Hippocampal formation (tissue), 2 donors: Measurements from ENCODE around the gene ZNF695.
"Not testable (repeated sequence)": the region's sequence is repeated elsewhere in the genome, so short reads cannot be mapped to it uniquely, and the experiment has no call there.

Experiments
- DNase-seq, 2 donors: peaks; one replicate each; lab custom pipeline; 2025; lab: John Stamatoyannopoulos, UW

The ZNF695 gene

GRCh38 chr1:247007511-247008405, at the start of gene ZNF695:
Gene ZNF695, minus strand, starts transcription at chr1:247008057. Its CDS starts 149 bp downstream, at chr1:247007908.
- DNase-seq = peak; percentile 43 to 57

GRCh38 chr1:247056071-247056470, 48.2 kb upstream of the ZNF695 start:
- DNase-seq = no peak

- DNase-seq = no peak
These were observed 47.1 kb upstream of the ZNF695 start for GRCh38 chr1:247054992-247055415.

- DNase-seq = no peak
These were observed 39.8 kb upstream of the ZNF695 start for GRCh38 chr1:247047702-247048101.

- DNase-seq = no peak
These were observed 39.4 kb upstream of the ZNF695 start for GRCh38 chr1:247047260-247047659.

GRCh38 chr1:247043406-247043805, 35.5 kb upstream of the ZNF695 start:
- DNase-seq = peak in 1 of 2 donors; percentile 0

- no peak for DNase-seq
These were observed 29.9 kb upstream of the ZNF695 start for GRCh38 chr1:247037511-247038320.

- not testable (repeated sequence) for DNase-seq
These were observed 24.4 kb upstream of the ZNF695 start for GRCh38 chr1:247032306-247032705.

GRCh38 chr1:247024658-247025057, 16.8 kb upstream of the ZNF695 start:
- not testable (repeated sequence) for DNase-seq

GRCh38 chr1:247013391-247013790, 5.5 kb upstream of the ZNF695 start:
- DNase-seq = no peak

GRCh38 chr1:247008406-247008799, 546 bp upstream of the ZNF695 start:
- no peak for DNase-seq

- DNase-seq = not testable (repeated sequence)
These were observed 3.8 kb downstream of the ZNF695 start for GRCh38 chr1:247004081-247004480.

- no peak for DNase-seq
These were observed 18.0 kb downstream of the ZNF695 start for GRCh38 chr1:246989901-246990300.

GRCh38 chr1:246988316-246988715, 19.5 kb downstream of the ZNF695 start:
- DNase-seq = no peak

- DNase-seq = no peak
These were observed 20.7 kb downstream of the ZNF695 start for GRCh38 chr1:246987083-246987690.

GRCh38 chr1:246978785-246979184, 29.1 kb downstream of the ZNF695 start:
- no peak for DNase-seq

GRCh38 chr1:246978281-246978680, 29.6 kb downstream of the ZNF695 start:
- DNase-seq = no peak

- no peak for DNase-seq
These were observed 35.9 kb downstream of the ZNF695 start for GRCh38 chr1:246971969-246972368.

- peak in 1 of 2 donors; percentile 24 for DNase-seq
These were observed 36.7 kb downstream of the ZNF695 start for GRCh38 chr1:246971090-246971721.

GRCh38 chr1:246969621-246970020, 38.2 kb downstream of the ZNF695 start:
- no peak for DNase-seq

- no peak for DNase-seq
These were observed 41.4 kb downstream of the ZNF695 start for GRCh38 chr1:246966502-246966901.
